Colonic mucosa (tissue), 4 donors: ENCODE results near the gene SLC7A4. TPM values are rescaled to one million over a fixed set of nuclear protein-coding genes. Genes with fewer than 3 reads are reported as not detected.
A peak's percentile ranks its signal among the peaks of the same experiment; 100 is the strongest.

Experiments used
- DNase-seq: peaks from one replicate; pipeline ENCODE4 v3.0.0-alpha.2; 2020
- H3K27ac ChIP-seq: fragments of 200-600 bp; one replicate; pipeline ENCODE4 v1.8.0; 2021
- H3K27me3 ChIP-seq: fragments of 200-600 bp; one replicate; pipeline ENCODE4 v1.8.0; 2021
- H3K36me3 ChIP-seq: fragments of 200-600 bp; one replicate; pipeline ENCODE4 v1.8.0; 2021
- H3K4me1 ChIP-seq: fragments of 200-600 bp; one replicate; pipeline ENCODE4 v1.8.0; 2021; ENCODE audit warnings: mild to moderate bottlenecking
- H3K4me3 ChIP-seq: fragments of 200-600 bp; one replicate; pipeline ENCODE4 v1.8.0; 2021
- H3K9ac ChIP-seq, 2 donors: one replicate each; pipeline ENCODE4 v1.7.0; 2013; ENCODE audit warnings: control low read depth in 2 of 2, low read depth in 2 of 2, low read length in 2 of 2
- H3K9me3 ChIP-seq: fragments of 200-600 bp; one replicate; pipeline ENCODE4 v1.8.0; 2021
- CTCF ChIP-seq: fragments of 200-600 bp; IDR thresholded peaks from one replicate; pipeline ENCODE4 v1.8.0; 2022; ENCODE audit warnings: antibody characterized with exemption, mild to moderate bottlenecking
- intact Hi-C: fragments of 100-400 bp; cut with DNase I; formaldehyde crosslinking; loops from one replicate; pipeline ENCODE4 v1.14.1; 2022
- total RNA-seq, 2 donors: library from RNA; stranded (reverse); fragmentation: NEBNext Ultra II Directional in 1 of 2; extraction: Animal tissue kit (Norgen Biotek cat#: 25700) in 1 of 2; gene quantifications; one replicate each; pipeline ENCODE4 v1.2.1, GENCODE V29; 2021
- donor health status: healthy.
- donor health status: DM: no; HTN: no; CAD: no.
- donor health status: DM: no; HTN: no; CAD: no.

The SLC7A4 gene
- total RNA-seq, 2 donors from 2014 or later = 3.3 to 3.9 TPM

GRCh38 chr22:21001601-21002325 is 30.6 kb downstream of the SLC7A4 start, which contains the start of gene THAP7:
Gene THAP7, minus strand, starts transcription at chr22:21002118. Its CDS starts 207 bp downstream, at chr22:21001911.
- peak within 1 kb of the TSS; percentile 76 to 93 for H3K9ac ChIP-seq
- H3K27me3 ChIP-seq = no peaks in the 10 kb centered on the region
- peaks cover 12% of the 10 kb centered on the region for H3K36me3 ChIP-seq
- H3K9me3 ChIP-seq = no peaks in the 10 kb centered on the region
- peak within 1 kb of the TSS; percentile 68 for H3K4me3 ChIP-seq
- peak within 1 kb of the TSS; percentile 99 for H3K27ac ChIP-seq
- intact Hi-C loops = no loop called here
- H3K4me1 ChIP-seq = peaks cover 20% of the 10 kb centered on the region
- TF ChIP-seq CTCF = no peak
- DNase-seq = peak; percentile 96

- TF ChIP-seq CTCF = no peak
- no peaks in the 10 kb centered on the region for H3K9me3 ChIP-seq
- DNase-seq = no peak
- peaks cover 20% of the 10 kb centered on the region for H3K4me1 ChIP-seq
- H3K9ac ChIP-seq = peak overlapping the region; percentile 76 to 93
- intact Hi-C loops = no loop called here
- H3K27me3 ChIP-seq = no peaks in the 10 kb centered on the region
- peak overlapping the region; percentile 99 for H3K27ac ChIP-seq
- peak overlapping the region; percentile 68 for H3K4me3 ChIP-seq
- H3K36me3 ChIP-seq = peaks cover 12% of the 10 kb centered on the region
Measured at GRCh38 chr22:21000987-21001600, 31.3 kb downstream of the SLC7A4 start.

- Histone ChIP-seq H3K27me3 (no peaks in the 10 kb centered on the region), H3K36me3 (peaks cover 12% of the 10 kb centered on the region), H3K9me3 (no peaks in the 10 kb centered on the region), H3K9ac (peak overlapping the region; percentile 76 to 93), H3K4me3 (peak overlapping the region; percentile 68), H3K27ac (no peak overlapping the region), H3K4me1 (peaks cover 20% of the 10 kb centered on the region)
- intact Hi-C loops = no loop called here
- no peak for DNase-seq
- TF ChIP-seq CTCF = no peak
Measured at GRCh38 chr22:21000207-21000986, 32.0 kb downstream of the SLC7A4 start.

DNA sequence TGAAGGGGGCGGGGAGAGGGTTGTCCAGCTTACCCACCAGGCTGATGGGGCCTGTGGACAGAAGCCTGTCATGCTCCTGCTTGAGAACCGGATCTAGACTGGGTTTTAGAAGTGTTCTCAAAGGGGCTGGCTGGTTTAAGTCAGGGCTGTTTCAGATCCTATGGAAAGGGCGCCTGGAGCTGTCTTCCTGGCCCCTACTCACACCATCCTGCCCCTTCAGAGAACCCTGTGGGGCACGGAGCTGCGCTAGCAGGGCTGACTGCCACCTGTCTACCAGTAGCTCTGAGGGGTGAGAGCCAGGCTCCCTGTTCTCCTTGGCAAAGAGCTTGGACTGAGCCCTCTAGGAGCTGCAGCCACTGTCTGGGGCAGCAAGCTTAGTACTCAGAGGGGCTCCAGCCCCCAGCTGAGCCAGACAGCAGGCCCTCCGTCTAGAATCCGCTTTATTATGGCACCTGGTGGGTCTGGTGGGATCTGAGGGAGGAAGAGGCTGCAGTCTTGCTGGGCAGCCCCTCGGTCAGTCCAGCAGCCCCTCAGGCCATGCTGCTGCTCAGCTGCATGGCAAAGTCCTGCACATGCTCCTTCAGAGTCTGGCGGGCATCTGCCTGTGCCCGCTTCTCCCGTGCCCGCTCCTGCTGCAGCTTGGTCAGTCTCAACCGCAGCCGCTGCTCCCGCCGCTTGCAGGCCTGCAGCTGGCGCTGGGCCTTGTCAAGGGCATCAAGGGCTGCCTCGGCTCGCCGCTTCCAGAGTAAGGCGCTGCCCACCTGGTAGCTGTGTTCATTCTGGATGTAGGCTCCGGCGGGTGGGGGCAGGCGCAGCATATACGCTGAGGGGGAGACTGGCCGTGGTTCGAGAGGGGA is 32.8 kb downstream of the SLC7A4 start:
- Histone ChIP-seq H3K27me3 (no peaks in the 10 kb centered on the region), H3K4me1 (peaks cover 20% of the 10 kb centered on the region), H3K27ac (no peak overlapping the region), H3K4me3 (no peak overlapping the region), H3K36me3 (peaks cover 12% of the 10 kb centered on the region), H3K9me3 (no peaks in the 10 kb centered on the region), H3K9ac (no peak overlapping the region)
- intact Hi-C loops = no loop called here
- no peak for DNase-seq
- no peak for TF ChIP-seq CTCF
